ENCODE results near the gene DNAH5. TPM values are rescaled to one million over a fixed set of nuclear protein-coding genes. Genes with fewer than 3 reads are reported as not detected.
"Not testable (repeated sequence)": the region's sequence is repeated elsewhere in the genome, so short reads cannot be mapped to it uniquely, and the experiment has no call there.

The DNAH5 gene
- total RNA-seq, result 0.27 TPM

DNA sequence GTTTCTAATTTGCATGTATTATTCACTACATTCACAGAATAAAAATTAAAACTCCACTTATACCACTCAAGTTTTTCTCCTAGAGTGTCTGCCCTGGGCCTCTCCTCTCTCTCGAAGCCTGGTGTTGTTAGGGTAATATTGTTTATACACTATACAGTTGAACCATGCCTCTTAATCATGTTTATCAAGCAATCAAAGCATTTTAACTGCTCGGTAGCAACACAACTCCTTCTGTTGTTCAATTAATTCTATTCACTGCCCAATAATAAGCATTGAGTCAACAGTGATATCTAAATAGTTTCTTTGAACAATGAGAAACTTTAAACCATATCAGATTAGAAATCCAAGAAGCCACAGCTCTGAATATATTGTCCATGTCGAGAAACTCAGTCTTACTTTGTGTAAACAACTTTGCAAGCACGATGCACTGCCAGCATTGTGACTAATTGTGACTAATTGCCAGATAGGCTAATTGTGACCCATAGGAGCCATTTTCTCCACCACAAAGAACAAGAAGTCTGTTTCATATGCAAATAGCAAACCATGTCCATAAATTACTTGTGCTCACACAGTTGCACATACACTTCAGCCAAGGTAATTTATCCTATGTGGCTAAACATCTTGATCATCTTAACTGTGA, at the start of gene DNAH5:
Gene DNAH5, minus strand, starts transcription at position 129 of the 640 bp plus-strand sequence. CDS start 250 bp downstream, outside the sequence.
- no peak for DNase-seq (ENCODE audit: low read depth in 2 of 3, low spot score in 2 of 3)

GRCh38 chr5:13993926-13994325, 49.4 kb upstream of the DNAH5 start:
- DNase-seq (ENCODE audit: low read depth in 2 of 3, low spot score in 2 of 3), result no peak

DNA sequence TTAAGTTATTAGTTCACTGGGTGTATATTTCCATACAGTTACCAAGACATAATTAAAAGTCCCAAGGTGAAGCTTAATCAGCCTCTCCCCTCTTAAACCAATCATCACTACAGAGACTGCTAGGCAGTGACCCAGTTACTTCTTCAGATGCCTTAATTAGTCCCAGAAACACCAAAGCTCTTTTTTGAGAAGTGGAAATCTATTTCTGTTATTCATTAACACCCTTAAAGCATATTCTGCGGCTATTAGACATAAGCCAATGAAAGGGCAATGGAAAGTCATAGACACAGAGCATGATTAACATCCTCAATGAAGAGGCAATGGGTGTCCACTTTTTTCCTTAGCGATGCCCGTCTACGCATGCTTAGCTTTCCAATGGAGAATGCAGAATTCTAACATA, 48.3 kb upstream of the DNAH5 start:
- DNase-seq (ENCODE audit: low read depth in 2 of 3, low spot score in 2 of 3), result no peak

DNA sequence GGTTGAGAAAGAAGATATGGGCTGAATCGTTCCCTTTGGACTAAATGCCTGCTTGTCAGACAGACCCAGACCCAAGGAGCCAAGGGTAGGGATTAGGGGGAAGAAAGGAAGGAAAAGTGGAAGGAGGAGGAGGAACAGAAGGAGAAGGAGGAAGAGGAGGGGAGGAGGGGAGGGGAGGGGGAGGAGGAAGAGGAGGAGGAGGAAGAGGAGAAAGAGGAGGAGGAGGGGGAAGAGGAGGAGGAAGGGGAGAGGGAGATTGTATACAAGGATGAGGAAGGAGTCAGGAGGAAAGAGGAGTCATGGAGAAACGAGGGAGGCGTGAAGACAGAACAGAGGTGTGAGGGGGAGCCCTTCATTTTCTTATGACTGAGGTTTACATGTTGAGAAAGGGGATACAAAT, 46.9 kb upstream of the DNAH5 start:
- DNase-seq (ENCODE audit: low read depth in 2 of 3, low spot score in 2 of 3), result no peak

GRCh38 chr5:13990896-13991295, 46.4 kb upstream of the DNAH5 start:
- no peak for DNase-seq (ENCODE audit: low read depth in 2 of 3, low spot score in 2 of 3)

GRCh38 chr5:13989832-13990231, 45.3 kb upstream of the DNAH5 start:
- DNase-seq (ENCODE audit: low read depth in 2 of 3, low spot score in 2 of 3), result no peak

DNA sequence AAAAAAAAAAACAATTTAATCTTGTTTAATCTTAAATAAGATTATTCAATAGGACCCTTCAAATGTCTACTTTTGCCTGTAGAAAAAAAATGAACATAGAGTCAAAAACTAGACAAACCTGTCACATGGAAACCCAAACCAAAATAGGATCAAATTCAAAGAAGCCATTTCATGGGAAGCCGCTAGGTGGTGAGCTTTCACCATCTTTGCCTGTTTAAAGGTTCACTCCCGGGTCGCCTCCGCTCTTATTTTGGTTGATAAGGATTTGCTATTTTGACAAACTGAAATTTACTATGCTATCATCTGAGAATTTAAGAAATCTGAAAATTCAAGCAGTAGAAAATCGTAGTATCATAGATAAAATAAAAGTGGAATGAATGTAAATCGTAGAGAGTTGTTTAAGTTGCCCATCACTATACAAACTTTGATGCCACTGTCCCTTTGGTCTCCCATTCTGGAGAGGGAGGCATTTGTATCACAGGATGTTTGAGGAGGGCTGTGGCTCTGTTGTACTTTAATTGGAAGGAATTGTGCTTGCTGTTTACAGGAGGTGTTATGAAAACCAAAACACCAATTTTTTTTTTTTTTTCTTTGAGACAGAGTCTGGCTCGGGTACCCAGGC, 43.5 kb upstream of the DNAH5 start:
- DNase-seq (ENCODE audit: low read depth in 2 of 3, low spot score in 2 of 3), result peak in 2 of 3 donors; percentile 45 to 71

GRCh38 chr5:13985731-13986418, 41.4 kb upstream of the DNAH5 start:
- no peak for DNase-seq (ENCODE audit: low read depth in 2 of 3, low spot score in 2 of 3)

- not testable (repeated sequence) for DNase-seq (ENCODE audit: low read depth in 2 of 3, low spot score in 2 of 3)
Observed at GRCh38 chr5:13984888-13985287, 40.4 kb upstream of the DNAH5 start.

DNA sequence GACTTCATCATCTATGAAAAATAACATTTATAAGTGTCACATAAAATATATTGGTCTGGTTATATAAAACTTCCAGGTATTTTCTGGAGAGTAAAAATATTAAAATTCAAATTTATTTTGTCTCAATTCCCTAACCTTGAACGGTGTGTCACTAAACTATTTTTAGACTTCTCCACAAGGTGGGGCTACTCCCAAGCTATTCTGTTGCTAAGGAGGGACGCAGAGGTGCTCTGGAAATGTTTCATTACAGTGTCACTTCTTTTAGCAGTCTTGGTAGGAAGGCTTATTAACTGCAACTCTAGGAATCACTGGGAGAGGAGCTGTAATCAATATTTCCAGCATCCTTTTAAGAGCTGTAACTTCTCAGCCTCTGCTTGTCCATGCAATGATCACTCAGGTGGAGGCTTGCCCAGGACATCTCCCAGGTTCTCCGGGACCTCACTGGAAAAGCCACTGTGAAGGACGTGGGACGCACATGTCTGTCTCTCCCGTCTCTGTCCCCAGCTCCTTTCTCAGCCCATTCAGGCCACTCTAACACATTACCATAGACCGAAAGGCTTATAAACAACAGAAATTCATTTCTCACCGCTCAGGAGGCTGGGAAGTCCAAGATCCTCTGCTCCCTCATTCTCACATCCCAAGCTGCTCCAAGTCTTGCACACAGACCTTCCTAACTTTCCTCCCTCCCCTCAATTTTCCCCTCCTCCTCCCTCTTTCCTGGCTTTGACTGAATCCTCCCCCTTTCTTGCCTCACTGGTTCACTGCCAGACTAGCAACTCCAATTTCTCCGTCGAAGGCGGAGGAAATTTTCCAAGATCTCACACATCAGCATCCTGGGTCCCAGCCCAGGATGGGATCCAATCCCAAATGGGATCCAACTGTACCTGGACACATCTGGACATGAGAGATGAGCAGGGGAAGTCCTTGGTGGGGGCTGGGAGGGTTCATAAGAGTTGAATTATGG, 32.7 kb upstream of the DNAH5 start:
- DNase-seq (ENCODE audit: low read depth in 2 of 3, low spot score in 2 of 3), result peak in 2 of 3 donors; percentile 6 to 34

DNA sequence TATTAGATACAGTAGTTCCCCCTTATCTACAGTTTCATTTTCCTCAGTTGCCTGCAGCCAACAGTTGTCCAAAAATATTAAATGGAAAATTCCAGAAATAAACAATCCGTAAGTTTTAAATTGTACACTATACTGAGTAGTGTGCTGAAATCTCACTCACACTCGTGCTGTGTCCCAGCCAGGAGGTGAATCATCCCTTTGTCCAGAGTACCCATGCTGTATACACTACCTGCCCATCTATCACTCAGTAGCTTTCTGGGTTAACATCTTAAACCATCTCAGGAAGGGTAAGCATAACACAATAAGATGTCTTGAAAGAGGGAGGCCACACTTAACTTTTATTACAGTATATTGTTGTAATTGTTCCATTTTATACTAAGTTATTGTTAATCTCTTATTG, 31.7 kb upstream of the DNAH5 start:
- DNase-seq (ENCODE audit: low read depth in 2 of 3, low spot score in 2 of 3), result no peak

DNA sequence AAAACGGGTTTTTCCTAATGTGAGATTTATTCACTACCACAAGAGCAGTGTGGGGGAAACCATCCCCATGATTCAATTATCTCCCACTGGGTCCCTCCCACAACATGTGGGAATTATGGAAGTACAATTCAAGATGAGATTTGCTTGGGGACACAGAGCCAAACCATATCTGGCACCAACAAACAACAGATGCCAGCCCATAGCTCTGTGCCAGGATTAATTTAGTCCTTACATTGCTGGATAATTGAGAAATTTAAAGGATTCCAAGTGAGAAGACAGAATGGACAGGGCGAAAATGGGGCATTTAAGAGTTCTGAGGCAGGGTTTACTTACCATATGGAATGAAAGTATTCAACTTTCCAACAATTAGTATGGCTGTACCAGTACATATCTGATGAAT, 30.8 kb upstream of the DNAH5 start:
- DNase-seq (ENCODE audit: low read depth in 2 of 3, low spot score in 2 of 3), result no peak

- no peak for DNase-seq (ENCODE audit: low read depth in 2 of 3, low spot score in 2 of 3)
Observed at GRCh38 chr5:13973724-13974123, 29.2 kb upstream of the DNAH5 start.

DNA sequence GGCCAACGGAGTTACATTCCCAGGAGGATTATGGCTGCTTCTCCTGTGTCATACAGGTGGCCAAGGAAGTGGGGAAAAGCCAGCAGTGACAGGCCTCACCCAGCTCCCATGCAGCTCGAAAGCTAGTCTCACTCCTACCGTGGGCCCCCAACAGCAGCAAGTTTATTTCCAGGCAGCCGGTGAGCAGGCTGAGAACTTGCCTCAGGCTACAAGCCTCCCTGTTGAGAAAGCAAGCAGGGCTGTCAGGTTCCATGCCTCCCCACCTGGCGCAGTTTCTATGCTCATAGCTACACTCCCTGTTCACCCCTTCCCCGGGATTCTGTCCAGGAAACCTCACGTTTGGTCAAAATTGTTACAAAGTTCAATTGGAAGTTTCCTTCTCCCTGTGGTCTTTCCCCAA, 27.5 kb upstream of the DNAH5 start:
- DNase-seq (ENCODE audit: low read depth in 2 of 3, low spot score in 2 of 3), result no peak

- DNase-seq (ENCODE audit: low read depth in 2 of 3, low spot score in 2 of 3), result peak in 2 of 3 donors; percentile 14 to 55
Observed at GRCh38 chr5:13957032-13957645, 12.7 kb upstream of the DNAH5 start.

DNA sequence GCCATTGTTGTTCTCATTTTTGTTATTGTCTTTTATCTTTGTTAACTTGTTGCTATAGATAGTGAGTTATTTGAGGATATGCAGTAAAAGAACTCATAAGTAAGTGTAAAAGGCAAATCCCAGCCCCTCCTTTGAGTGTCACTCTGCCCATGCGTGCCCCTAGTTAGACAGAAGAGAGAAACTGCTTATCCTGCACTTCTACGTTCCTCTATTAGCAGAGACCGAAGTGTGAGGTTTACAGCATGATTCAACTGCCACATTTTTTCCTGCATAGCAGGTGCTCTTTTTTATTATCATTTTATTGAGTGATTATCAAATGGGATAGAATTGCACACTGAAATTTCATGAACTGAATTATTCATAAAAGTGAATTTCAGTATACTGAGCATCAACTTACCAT, 12.0 kb upstream of the DNAH5 start:
- no peak for DNase-seq (ENCODE audit: low read depth in 2 of 3, low spot score in 2 of 3)

- DNase-seq (ENCODE audit: low read depth in 2 of 3, low spot score in 2 of 3), result no peak
Observed at GRCh38 chr5:13955896-13956295, 11.4 kb upstream of the DNAH5 start.

DNA sequence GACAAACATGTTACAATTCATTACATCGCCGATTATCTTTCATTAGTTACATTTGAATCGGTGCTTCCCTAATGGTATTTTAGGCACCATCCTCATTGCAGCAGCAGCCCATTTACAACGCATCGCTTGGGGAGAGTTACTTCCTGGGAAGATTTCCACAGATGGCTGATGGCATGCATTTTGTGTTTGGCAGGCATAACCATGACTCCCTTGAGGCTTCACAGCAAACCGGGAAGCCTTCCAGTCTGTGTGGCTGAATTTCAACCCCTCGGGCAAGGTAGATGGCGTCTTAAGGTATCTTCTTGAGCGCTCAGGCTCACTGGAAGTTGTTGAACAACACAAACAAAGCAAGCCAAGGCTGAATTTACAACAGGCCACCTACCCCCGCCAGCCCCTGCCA, 1.6 kb upstream of the DNAH5 start:
- DNase-seq (ENCODE audit: low read depth in 2 of 3, low spot score in 2 of 3), result no peak

GRCh38 chr5:13945271-13945670, 783 bp upstream of the DNAH5 start:
- no peak for DNase-seq (ENCODE audit: low read depth in 2 of 3, low spot score in 2 of 3)

GRCh38 chr5:13943676-13944075, 812 bp downstream of the DNAH5 start:
- DNase-seq (ENCODE audit: low read depth in 2 of 3, low spot score in 2 of 3), result no peak

Measured in hematopoietic multipotent progenitor cell (in vitro differentiated cells).